ENCODE data around the gene ZNF644.
"Not testable (repeated sequence)": the region's sequence is repeated elsewhere in the genome, so short reads cannot be mapped to it uniquely, and the experiment has no call there.

Gene ZNF644

GRCh38 chr1:91054780-91055481 is 33.1 kb upstream of the ZNF644 start:
- no peak for TF ChIP-seq CTCF (IDR thresholded peaks at IDR 0.05; ENCODE audit: low read depth, low read length)
- no peak overlapping the region for H3K4me3 ChIP-seq (ENCODE audit: low read depth, low read length)

GRCh38 chr1:91053630-91054029 is 31.8 kb upstream of the ZNF644 start:
- TF ChIP-seq CTCF (IDR thresholded peaks at IDR 0.05; ENCODE audit: low read depth, low read length), result no peak
- H3K4me3 ChIP-seq (ENCODE audit: low read depth, low read length), result no peak overlapping the region

GRCh38 chr1:91049551-91049950 is 27.7 kb upstream of the ZNF644 start:
- H3K4me3 ChIP-seq (ENCODE audit: low read depth, low read length), result not testable (repeated sequence)

- TF ChIP-seq CTCF (IDR thresholded peaks at IDR 0.05; ENCODE audit: low read depth, low read length), result no peak
- H3K4me3 ChIP-seq (ENCODE audit: low read depth, low read length), result no peak overlapping the region
These were observed 24.9 kb upstream of the ZNF644 start for GRCh38 chr1:91046766-91047165.

- H3K4me3 ChIP-seq (ENCODE audit: low read depth, low read length), result no peak overlapping the region
- TF ChIP-seq CTCF (IDR thresholded peaks at IDR 0.05; ENCODE audit: low read depth, low read length), result no peak
These were observed 23.4 kb upstream of the ZNF644 start for GRCh38 chr1:91045284-91045683.

GRCh38 chr1:91044776-91045175 is 22.9 kb upstream of the ZNF644 start:
- H3K4me3 ChIP-seq (ENCODE audit: low read depth, low read length), result not testable (repeated sequence)

GRCh38 chr1:91042372-91042771 is 20.5 kb upstream of the ZNF644 start:
- not testable (repeated sequence) for H3K4me3 ChIP-seq (ENCODE audit: low read depth, low read length)

GRCh38 chr1:91038582-91038981 is 16.7 kb upstream of the ZNF644 start:
- no peak overlapping the region for H3K4me3 ChIP-seq (ENCODE audit: low read depth, low read length)
- TF ChIP-seq CTCF (IDR thresholded peaks at IDR 0.05; ENCODE audit: low read depth, low read length), result no peak
